Sigmoid colon (tissue), 7 donors: ENCODE results near the gene ZNHIT2. TPM values are rescaled to one million over a fixed set of nuclear protein-coding genes. Genes with fewer than 3 reads are reported as not detected.

Experiments
- DNase-seq: peaks from one replicate; pipeline ENCODE4 v3.0.0-alpha.2; 2019
- H3K27ac ChIP-seq, 4 donors: fragments of 200-600 bp; sonication (generic); one replicate each; pipeline ENCODE4 v1.5.1; 2016 to 2019; ENCODE audit warnings: mild to moderate bottlenecking in 1 of 4
- H3K27me3 ChIP-seq, 3 donors: fragments of 200-600 bp; sonication (generic); one replicate each; pipeline ENCODE4 v1.5.1; 2019; ENCODE audit warnings: mild to moderate bottlenecking in 1 of 3
- H3K36me3 ChIP-seq, 4 donors: fragments of 200-600 bp; sonication (generic); one replicate each; pipeline ENCODE4 v1.5.1; 2016 to 2019
- H3K4me1 ChIP-seq, 4 donors: fragments of 200-600 bp; sonication (generic); one replicate each; pipeline ENCODE4 v1.5.1; 2017 to 2019
- H3K4me3 ChIP-seq, 4 donors: fragments of 200-600 bp; sonication (generic); one replicate each; pipeline ENCODE4 v1.5.1; 2017 to 2019; ENCODE audit warnings: mild to moderate bottlenecking in 2 of 4, moderate library complexity in 1 of 4
- H3K9me3 ChIP-seq, 4 donors: fragments of 200-600 bp in 3 of 4; sonication (generic) in 3 of 4; one replicate each; pipeline versions ENCODE4 v1.5.1 to v1.6.1; 2013 to 2019
- EP300 ChIP-seq, 4 donors: sonication (generic); formaldehyde crosslinking; IDR thresholded peaks; one replicate each; pipeline ENCODE4 v1.6.1; 2017; ENCODE audit warnings: antibody characterized with exemption in 4 of 4
- POLR2A ChIP-seq, 2 donors: fragments of 450-650 bp; IDR thresholded peaks; one replicate each; pipeline ENCODE4 v1.6.1; 2016; ENCODE audit warnings: antibody characterized with exemption in 2 of 2, mild to moderate bottlenecking in 2 of 2, moderate library complexity in 2 of 2
- POLR2AphosphoS5 ChIP-seq, 4 donors: sonication (generic); formaldehyde crosslinking; IDR thresholded peaks; one replicate each; pipeline ENCODE4 v1.6.1; 2017; ENCODE audit warnings: antibody characterized with exemption in 4 of 4
- WGBS, 2 donors: extraction: QIAGEN DNeasy Blood & Tissue Kit; methylation state at CpG; one replicate each; pipeline ENCODE4 v1.1.7; 2013; 5-methylcytosine and 5-hydroxymethylcytosine counted together
- intact Hi-C: fragments of 100-400 bp; cut with DNase I; formaldehyde crosslinking; loops from one replicate; pipeline ENCODE4 v1.15.1; 2023
- polyA plus RNA-seq, 3 donors: library from polyadenylated mRNA; stranded (reverse); fragments of 200-250 nt; gene quantifications; one replicate each; pipeline ENCODE4 v1.2.3, GENCODE V29; 2013
- total RNA-seq, 4 donors: library from RNA; depleted of rRNA; stranded (reverse); fragments of >200 nt; gene quantifications; one replicate each; pipeline ENCODE4 v1.1.0, GENCODE V29; 2016
- TF ChIP-seq, protein P1 (sequence below), 4 experiments: fragments of 450-650 bp in 3 of 4; fragments of 200-600 bp in 1 of 4; IDR thresholded peaks; one replicate each; pipeline ENCODE4 v1.5.1; 2016 to 2019; ENCODE audit warnings: antibody characterized with exemption in 4 of 4, mild to moderate bottlenecking in 3 of 4, moderate library complexity in 2 of 4
- donor health status: healthy with polysubstance abuse.
- donor health status: Bipolar disorder and iron deficiency.
- donor health status: healthy.

ZNHIT2 gene
- total and polyA plus RNA-seq, 7 donors, result 8.3 to 16.3 (median 13.6) TPM

GRCh38 chr11:65160643-65161042 lies 43.1 kb upstream of the ZNHIT2 start:
- H3K27me3 ChIP-seq, result no peaks in the 10 kb centered on the region
- no peaks in the 10 kb centered on the region for H3K9me3 ChIP-seq
- TF ChIP-seq POLR2AphosphoS5 (IDR thresholded peaks at IDR 0.05) (no peak), POLR2A (IDR thresholded peaks at IDR 0.05) (no peak), EP300 (IDR thresholded peaks at IDR 0.05) (no peak)
- TF ChIP-seq, protein P1, sequence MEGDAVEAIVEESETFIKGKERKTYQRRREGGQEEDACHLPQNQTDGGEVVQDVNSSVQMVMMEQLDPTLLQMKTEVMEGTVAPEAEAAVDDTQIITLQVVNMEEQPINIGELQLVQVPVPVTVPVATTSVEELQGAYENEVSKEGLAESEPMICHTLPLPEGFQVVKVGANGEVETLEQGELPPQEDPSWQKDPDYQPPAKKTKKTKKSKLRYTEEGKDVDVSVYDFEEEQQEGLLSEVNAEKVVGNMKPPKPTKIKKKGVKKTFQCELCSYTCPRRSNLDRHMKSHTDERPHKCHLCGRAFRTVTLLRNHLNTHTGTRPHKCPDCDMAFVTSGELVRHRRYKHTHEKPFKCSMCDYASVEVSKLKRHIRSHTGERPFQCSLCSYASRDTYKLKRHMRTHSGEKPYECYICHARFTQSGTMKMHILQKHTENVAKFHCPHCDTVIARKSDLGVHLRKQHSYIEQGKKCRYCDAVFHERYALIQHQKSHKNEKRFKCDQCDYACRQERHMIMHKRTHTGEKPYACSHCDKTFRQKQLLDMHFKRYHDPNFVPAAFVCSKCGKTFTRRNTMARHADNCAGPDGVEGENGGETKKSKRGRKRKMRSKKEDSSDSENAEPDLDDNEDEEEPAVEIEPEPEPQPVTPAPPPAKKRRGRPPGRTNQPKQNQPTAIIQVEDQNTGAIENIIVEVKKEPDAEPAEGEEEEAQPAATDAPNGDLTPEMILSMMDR (IDR thresholded peaks at IDR 0.05), result no peak
- no peak overlapping the region for H3K27ac ChIP-seq
- 83 to 84% methylated on average over 3 of the region's 3 CpGs for WGBS, 2 donors
- no peak overlapping the region for H3K4me3 ChIP-seq
- intact Hi-C loops, result no loop called here
- no peak for DNase-seq
- H3K36me3 ChIP-seq, result no peaks in the 10 kb centered on the region
- H3K4me1 ChIP-seq, result no peaks in the 10 kb centered on the region

- H3K36me3 ChIP-seq, result no peaks in the 10 kb centered on the region
- H3K4me3 ChIP-seq, result no peak overlapping the region
- H3K9me3 ChIP-seq, result no peaks in the 10 kb centered on the region
- intact Hi-C loops, result no loop called here
- no peak overlapping the region for H3K27ac ChIP-seq
- H3K27me3 ChIP-seq, result no peaks in the 10 kb centered on the region
- DNase-seq, result no peak
- 68 to 71% methylated on average over 5 of the region's 5 CpGs for WGBS, 2 donors
- no peaks in the 10 kb centered on the region for H3K4me1 ChIP-seq
- TF ChIP-seq POLR2A (IDR thresholded peaks at IDR 0.05), result no peak
Observed at GRCh38 chr11:65159012-65159411, 41.5 kb upstream of the ZNHIT2 start.

DNA sequence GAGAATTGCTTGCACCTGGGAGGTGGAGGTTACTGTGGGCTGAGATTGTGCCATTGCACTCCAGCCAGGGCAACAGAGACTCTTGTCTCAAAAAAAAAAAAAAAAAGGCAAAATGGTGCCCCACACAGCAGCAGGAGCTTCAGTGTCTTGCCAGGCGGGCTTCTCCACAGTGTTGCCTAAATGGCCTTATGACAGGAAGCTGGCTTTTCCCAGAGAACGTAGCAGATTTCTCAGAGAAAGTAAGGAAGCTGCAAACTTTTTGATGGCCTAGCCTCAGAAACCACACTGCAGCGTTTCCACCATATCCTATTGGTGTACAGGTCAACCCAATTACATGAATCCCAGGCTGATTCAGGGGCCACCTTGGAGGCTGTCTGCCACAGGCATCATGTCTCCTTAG lies 39.8 kb upstream of the ZNHIT2 start:
- H3K4me1 ChIP-seq, result no peaks in the 10 kb centered on the region
- no peaks in the 10 kb centered on the region for H3K9me3 ChIP-seq
- TF ChIP-seq, protein P1 (IDR thresholded peaks at IDR 0.05), result no peak
- no peak for TF ChIP-seq POLR2AphosphoS5 (IDR thresholded peaks at IDR 0.05)
- TF ChIP-seq EP300 (IDR thresholded peaks at IDR 0.05), result no peak
- no peak for TF ChIP-seq POLR2A (IDR thresholded peaks at IDR 0.05)
- DNase-seq, result no peak
- H3K27me3 ChIP-seq, result no peaks in the 10 kb centered on the region
- H3K36me3 ChIP-seq, result no peaks in the 10 kb centered on the region
- WGBS, 2 donors, result 74 to 87% methylated on average over 3 of the region's 3 CpGs
- intact Hi-C loops, result no loop called here
- no peak overlapping the region for H3K4me3 ChIP-seq
- H3K27ac ChIP-seq, result no peak overlapping the region

GRCh38 chr11:65156926-65157325 lies 39.4 kb upstream of the ZNHIT2 start:
- no peak for TF ChIP-seq EP300 (IDR thresholded peaks at IDR 0.05)
- TF ChIP-seq, protein P1 (IDR thresholded peaks at IDR 0.05), result no peak
- TF ChIP-seq POLR2AphosphoS5 (IDR thresholded peaks at IDR 0.05), result no peak
- no peak for TF ChIP-seq POLR2A (IDR thresholded peaks at IDR 0.05)
- intact Hi-C loops, result no loop called here
- Histone ChIP-seq H3K36me3 (no peaks in the 10 kb centered on the region), H3K4me1 (no peaks in the 10 kb centered on the region), H3K9me3 (no peaks in the 10 kb centered on the region), H3K27ac (no peak overlapping the region), H3K4me3 (no peak overlapping the region), H3K27me3 (no peaks in the 10 kb centered on the region)
- DNase-seq, result no peak
- WGBS, 2 donors, result 93% methylated on average over 3 of the region's 3 CpGs

DNA sequence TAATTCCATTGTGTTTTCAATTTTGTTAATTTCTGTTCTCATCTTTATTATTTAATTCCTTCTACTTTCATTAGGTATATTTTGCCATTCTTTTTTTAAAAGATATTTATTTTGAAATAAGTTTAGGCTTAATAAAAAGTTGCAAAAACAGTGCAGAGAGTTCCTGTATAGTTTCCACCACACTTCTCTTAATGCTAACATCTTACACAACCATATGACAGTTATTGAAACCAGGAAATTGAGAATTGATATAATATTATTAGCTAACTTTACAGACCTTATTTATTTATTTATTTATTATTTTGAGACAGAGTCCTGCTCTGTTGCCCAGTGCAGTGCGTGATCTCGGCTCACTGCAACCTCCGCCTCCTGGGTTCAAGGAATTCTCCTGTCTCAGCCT lies 38.8 kb upstream of the ZNHIT2 start:
- Histone ChIP-seq H3K9me3 (no peaks in the 10 kb centered on the region), H3K4me3 (no peak overlapping the region), H3K27ac (no peak overlapping the region), H3K27me3 (no peaks in the 10 kb centered on the region), H3K36me3 (no peaks in the 10 kb centered on the region), H3K4me1 (no peaks in the 10 kb centered on the region)
- TF ChIP-seq POLR2AphosphoS5 (IDR thresholded peaks at IDR 0.05), result no peak
- TF ChIP-seq POLR2A (IDR thresholded peaks at IDR 0.05), result no peak
- no peak for TF ChIP-seq EP300 (IDR thresholded peaks at IDR 0.05)
- TF ChIP-seq, protein P1 (IDR thresholded peaks at IDR 0.05), result no peak
- intact Hi-C loops, result no loop called here
- DNase-seq, result no peak
- 93 to 95% methylated on average over 3 of the region's 3 CpGs for whole genome bisulfite sequencing, 2 donors
